ENCODE data around the gene SPTLC2.

SPTLC2 gene

DNA sequence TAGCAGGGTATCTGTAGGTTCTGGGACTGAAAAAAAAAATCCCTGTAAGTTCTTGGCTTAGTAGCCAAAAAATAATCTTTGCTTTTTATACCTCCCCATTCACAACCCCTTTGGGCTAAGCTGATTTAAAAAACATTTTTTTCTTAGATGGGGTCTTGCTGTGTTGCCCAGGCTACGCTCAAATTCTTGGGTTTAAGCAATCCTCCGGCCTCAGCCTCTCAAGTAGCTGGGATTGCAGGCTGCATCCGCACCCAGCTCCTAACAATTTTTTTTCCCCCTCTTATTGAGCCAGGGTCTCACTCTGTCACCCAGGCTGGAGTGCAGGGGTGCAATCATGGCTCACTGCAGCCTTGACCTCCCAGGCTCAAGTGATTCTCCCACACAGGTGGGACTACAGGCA is 108.7 kb downstream of the SPTLC2 start:
- Histone ChIP-seq H3K79me2 (ENCODE audit: low read length) (no peaks in the 10 kb centered on the region), H3K9ac (ENCODE audit: low read length) (no peak overlapping the region), H3K4me3 (ENCODE audit: low read length) (no peak overlapping the region), H4K20me1 (ENCODE audit: insufficient read depth, low read length) (no peaks in the 10 kb centered on the region), H3K9me3 (ENCODE audit: insufficient read depth, low read length) (no peaks in the 10 kb centered on the region), H2AFZ (ENCODE audit: low read depth, low read length) (no peak overlapping the region), H3K27ac (ENCODE audit: low read length) (no peak overlapping the region), H3K4me2 (ENCODE audit: low read length) (no peak overlapping the region), H3K27me3 (ENCODE audit: low read depth, low read length) (no peaks in the 10 kb centered on the region), H3K4me1 (ENCODE audit: low read length) (no peaks in the 10 kb centered on the region), H3K36me3 (replicated peaks; ENCODE audit: low read depth, low read length) (peaks cover 7% of the 10 kb centered on the region)
- TF ChIP-seq, protein P1, sequence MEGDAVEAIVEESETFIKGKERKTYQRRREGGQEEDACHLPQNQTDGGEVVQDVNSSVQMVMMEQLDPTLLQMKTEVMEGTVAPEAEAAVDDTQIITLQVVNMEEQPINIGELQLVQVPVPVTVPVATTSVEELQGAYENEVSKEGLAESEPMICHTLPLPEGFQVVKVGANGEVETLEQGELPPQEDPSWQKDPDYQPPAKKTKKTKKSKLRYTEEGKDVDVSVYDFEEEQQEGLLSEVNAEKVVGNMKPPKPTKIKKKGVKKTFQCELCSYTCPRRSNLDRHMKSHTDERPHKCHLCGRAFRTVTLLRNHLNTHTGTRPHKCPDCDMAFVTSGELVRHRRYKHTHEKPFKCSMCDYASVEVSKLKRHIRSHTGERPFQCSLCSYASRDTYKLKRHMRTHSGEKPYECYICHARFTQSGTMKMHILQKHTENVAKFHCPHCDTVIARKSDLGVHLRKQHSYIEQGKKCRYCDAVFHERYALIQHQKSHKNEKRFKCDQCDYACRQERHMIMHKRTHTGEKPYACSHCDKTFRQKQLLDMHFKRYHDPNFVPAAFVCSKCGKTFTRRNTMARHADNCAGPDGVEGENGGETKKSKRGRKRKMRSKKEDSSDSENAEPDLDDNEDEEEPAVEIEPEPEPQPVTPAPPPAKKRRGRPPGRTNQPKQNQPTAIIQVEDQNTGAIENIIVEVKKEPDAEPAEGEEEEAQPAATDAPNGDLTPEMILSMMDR (IDR thresholded peaks at IDR 0.05; ENCODE audit: low read depth, low read length), result no peak
- TF ChIP-seq EZH2phosphoT487 (IDR thresholded peaks at IDR 0.05; ENCODE audit: low read depth), result no peak

DNA sequence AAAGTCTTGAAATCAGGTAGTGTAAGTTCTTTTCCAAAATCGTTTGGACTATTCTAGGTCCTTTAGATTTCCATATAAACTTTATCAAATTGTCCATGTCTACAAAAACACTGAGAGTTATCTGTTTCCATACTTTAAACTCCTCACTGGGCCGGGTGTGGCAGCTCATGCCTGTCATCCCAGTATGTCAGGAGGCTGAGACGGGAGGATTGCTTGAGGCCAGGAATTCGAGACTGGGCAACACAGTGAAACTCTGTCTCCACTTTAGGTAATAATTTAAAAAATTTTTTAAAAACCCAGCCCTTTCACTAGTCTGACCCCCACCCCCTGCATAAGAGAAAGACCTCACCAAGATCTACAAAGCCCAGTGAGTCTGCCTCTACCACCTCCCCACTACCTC is 111.4 kb downstream of the SPTLC2 start:
- H2AFZ ChIP-seq (ENCODE audit: low read depth, low read length), result no peak overlapping the region
- H3K9me3 ChIP-seq (ENCODE audit: insufficient read depth, low read length), result no peaks in the 10 kb centered on the region
- no peak overlapping the region for H3K9ac ChIP-seq (ENCODE audit: low read length)
- H4K20me1 ChIP-seq (ENCODE audit: insufficient read depth, low read length), result no peaks in the 10 kb centered on the region
- H3K4me1 ChIP-seq (ENCODE audit: low read length), result no peaks in the 10 kb centered on the region
- no peaks in the 10 kb centered on the region for H3K27me3 ChIP-seq (ENCODE audit: low read depth, low read length)
- H3K4me3 ChIP-seq (ENCODE audit: low read length), result no peak overlapping the region
- no peak for TF ChIP-seq EZH2phosphoT487 (IDR thresholded peaks at IDR 0.05; ENCODE audit: low read depth)
- H3K4me2 ChIP-seq (ENCODE audit: low read length), result no peak overlapping the region
- no peaks in the 10 kb centered on the region for H3K79me2 ChIP-seq (ENCODE audit: low read length)
- no peaks in the 10 kb centered on the region for H3K36me3 ChIP-seq (replicated peaks; ENCODE audit: low read depth, low read length)
- no peak overlapping the region for H3K27ac ChIP-seq (ENCODE audit: low read length)

DNA sequence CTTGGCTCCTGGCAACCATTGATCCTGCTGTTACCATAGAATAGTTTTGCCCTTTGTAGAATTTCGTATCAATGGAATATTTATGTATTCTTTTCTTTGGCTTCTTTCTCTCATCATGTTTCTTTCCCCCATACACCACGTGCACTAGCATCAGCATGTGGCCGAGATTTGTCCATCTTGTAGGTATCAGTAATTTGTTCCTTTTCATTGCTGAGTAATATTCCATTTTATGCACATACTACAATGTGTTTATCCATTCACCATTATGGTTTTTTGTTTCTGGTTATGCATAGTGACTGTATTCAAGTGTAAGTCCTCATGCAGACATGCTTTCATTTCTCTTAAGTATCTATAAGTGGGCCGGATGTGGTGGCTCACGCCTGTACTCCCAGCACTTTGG is 113.3 kb downstream of the SPTLC2 start:
- no peak overlapping the region for H3K27ac ChIP-seq (ENCODE audit: low read length)
- TF ChIP-seq, protein P1 (IDR thresholded peaks at IDR 0.05; ENCODE audit: low read depth, low read length), result no peak
- no peak for TF ChIP-seq EZH2phosphoT487 (IDR thresholded peaks at IDR 0.05; ENCODE audit: low read depth)
- no peaks in the 10 kb centered on the region for H4K20me1 ChIP-seq (ENCODE audit: insufficient read depth, low read length)
- H3K4me1 ChIP-seq (ENCODE audit: low read length), result no peaks in the 10 kb centered on the region
- H3K79me2 ChIP-seq (ENCODE audit: low read length), result no peaks in the 10 kb centered on the region
- no peaks in the 10 kb centered on the region for H3K27me3 ChIP-seq (ENCODE audit: low read depth, low read length)
- no peak overlapping the region for H3K9ac ChIP-seq (ENCODE audit: low read length)
- H3K36me3 ChIP-seq (replicated peaks; ENCODE audit: low read depth, low read length), result no peaks in the 10 kb centered on the region
- H2AFZ ChIP-seq (ENCODE audit: low read depth, low read length), result no peak overlapping the region
- no peaks in the 10 kb centered on the region for H3K9me3 ChIP-seq (ENCODE audit: insufficient read depth, low read length)
- no peak overlapping the region for H3K4me3 ChIP-seq (ENCODE audit: low read length)
- no peak overlapping the region for H3K4me2 ChIP-seq (ENCODE audit: low read length)

DNA sequence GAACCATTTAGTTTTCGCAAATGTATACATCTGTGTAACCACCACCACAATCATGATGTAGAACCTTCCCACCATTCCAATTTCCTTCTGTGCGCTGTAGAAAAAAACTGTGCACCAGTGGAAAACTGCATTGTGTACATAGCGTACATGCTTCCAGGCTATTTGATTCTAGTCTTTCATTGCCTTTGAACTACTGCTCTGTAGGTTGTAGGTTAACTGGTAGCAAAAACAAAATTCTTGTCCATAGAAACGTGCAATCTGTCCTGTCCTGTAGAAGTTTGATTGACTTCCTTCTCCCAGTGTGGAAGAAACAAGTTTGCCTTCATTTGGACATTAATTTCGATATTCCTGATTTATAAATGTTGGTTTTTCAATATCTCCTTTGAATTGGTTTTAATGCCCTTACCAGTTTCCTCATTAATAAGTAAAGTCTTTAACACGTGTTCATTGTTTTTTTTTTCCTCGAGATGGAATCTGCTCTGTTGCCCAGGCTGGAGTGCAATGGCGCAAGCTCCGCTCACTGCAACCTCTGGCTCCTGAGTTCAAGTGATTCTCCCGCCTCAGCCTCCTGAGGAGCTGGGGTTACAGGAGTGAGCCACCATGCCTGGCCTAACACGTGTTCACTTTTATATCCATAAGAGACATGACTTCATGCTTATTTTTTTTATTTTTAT is 114.2 kb downstream of the SPTLC2 start:
- H3K4me3 ChIP-seq (ENCODE audit: low read length), result no peak overlapping the region
- H3K27me3 ChIP-seq (ENCODE audit: low read depth, low read length), result no peaks in the 10 kb centered on the region
- H3K27ac ChIP-seq (ENCODE audit: low read length), result no peak overlapping the region
- no peak overlapping the region for H3K4me2 ChIP-seq (ENCODE audit: low read length)
- no peak overlapping the region for H3K9ac ChIP-seq (ENCODE audit: low read length)
- no peaks in the 10 kb centered on the region for H3K4me1 ChIP-seq (ENCODE audit: low read length)
- no peaks in the 10 kb centered on the region for H3K79me2 ChIP-seq (ENCODE audit: low read length)
- no peaks in the 10 kb centered on the region for H4K20me1 ChIP-seq (ENCODE audit: insufficient read depth, low read length)
- H2AFZ ChIP-seq (ENCODE audit: low read depth, low read length), result no peak overlapping the region
- no peaks in the 10 kb centered on the region for H3K36me3 ChIP-seq (replicated peaks; ENCODE audit: low read depth, low read length)
- TF ChIP-seq, protein P1 (IDR thresholded peaks at IDR 0.05; ENCODE audit: low read depth, low read length), result no peak
- no peak for TF ChIP-seq EZH2phosphoT487 (IDR thresholded peaks at IDR 0.05; ENCODE audit: low read depth)
- H3K9me3 ChIP-seq (ENCODE audit: insufficient read depth, low read length), result no peaks in the 10 kb centered on the region

Measured in OCI-LY3 (cell line).